Neural progenitor cell (in vitro differentiated cells): ENCODE data around the gene CTNNBL1.

ENCODE experiments used
- EZH2 ChIP-seq: fragments of 200-600 bp; sonication (generic); IDR thresholded peaks from 2 replicates; pipeline ENCODE4 v1.6.1; 2017; ENCODE audit warnings: antibody characterized with exemption, mild to moderate bottlenecking, moderate library complexity
- EZH2phosphoT487 ChIP-seq: fragments of 200-600 bp; sonication (generic); IDR thresholded peaks from 2 replicates; pipeline ENCODE4 v1.6.1; 2017; ENCODE audit warnings: antibody characterized with exemption
- TF ChIP-seq, protein P1 (sequence below): fragments of 200-600 bp; sonication (generic); IDR thresholded peaks from 2 replicates; pipeline ENCODE4 v1.5.1; 2017; ENCODE audit warnings: antibody characterized with exemption, mild to moderate bottlenecking

DNA sequence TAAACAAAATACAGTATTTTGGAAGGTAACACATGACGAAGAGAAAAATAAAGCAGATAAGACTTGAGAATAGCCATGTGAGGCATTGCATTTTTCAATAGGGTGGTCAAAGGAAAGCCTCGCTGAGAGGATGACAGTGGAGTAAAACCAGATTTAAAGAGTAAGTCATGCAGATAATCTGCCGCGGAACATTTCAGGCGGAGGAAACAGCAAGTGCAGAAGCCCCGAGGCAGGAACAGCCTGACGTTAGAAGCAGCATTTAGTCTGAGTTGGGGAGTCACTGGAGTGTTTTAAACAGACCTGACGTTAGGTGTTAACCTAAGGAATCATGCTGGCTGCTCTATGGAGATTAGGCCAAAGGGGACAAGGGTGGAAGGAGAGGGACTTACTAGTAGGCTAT lies 144.1 kb downstream of the CTNNBL1 start:
- TF ChIP-seq EZH2 (no peak), EZH2phosphoT487 (no peak)
- TF ChIP-seq, protein P1, sequence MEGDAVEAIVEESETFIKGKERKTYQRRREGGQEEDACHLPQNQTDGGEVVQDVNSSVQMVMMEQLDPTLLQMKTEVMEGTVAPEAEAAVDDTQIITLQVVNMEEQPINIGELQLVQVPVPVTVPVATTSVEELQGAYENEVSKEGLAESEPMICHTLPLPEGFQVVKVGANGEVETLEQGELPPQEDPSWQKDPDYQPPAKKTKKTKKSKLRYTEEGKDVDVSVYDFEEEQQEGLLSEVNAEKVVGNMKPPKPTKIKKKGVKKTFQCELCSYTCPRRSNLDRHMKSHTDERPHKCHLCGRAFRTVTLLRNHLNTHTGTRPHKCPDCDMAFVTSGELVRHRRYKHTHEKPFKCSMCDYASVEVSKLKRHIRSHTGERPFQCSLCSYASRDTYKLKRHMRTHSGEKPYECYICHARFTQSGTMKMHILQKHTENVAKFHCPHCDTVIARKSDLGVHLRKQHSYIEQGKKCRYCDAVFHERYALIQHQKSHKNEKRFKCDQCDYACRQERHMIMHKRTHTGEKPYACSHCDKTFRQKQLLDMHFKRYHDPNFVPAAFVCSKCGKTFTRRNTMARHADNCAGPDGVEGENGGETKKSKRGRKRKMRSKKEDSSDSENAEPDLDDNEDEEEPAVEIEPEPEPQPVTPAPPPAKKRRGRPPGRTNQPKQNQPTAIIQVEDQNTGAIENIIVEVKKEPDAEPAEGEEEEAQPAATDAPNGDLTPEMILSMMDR = no peak
